ENCODE data around the gene MPPED2.

The MPPED2 gene

GRCh38 chr11:30586251-30587144, at the start of gene MPPED2:
Gene MPPED2 (minus strand): TSS chr11:30586353. CDS start chr11:30580373, 5,980 bp downstream.
- DNase-seq, result no peak

GRCh38 chr11:30635401-30635989, 49.3 kb upstream of the MPPED2 start:
- no peak for DNase-seq

- no peak for DNase-seq
These were observed 45.0 kb upstream of the MPPED2 start for GRCh38 chr11:30631148-30631547.

- DNase-seq, result no peak
These were observed 33.6 kb upstream of the MPPED2 start for GRCh38 chr11:30619767-30620166.

- DNase-seq, result no peak
These were observed 31.6 kb upstream of the MPPED2 start for GRCh38 chr11:30617762-30618161.

- DNase-seq, result no peak
These were observed 24.5 kb upstream of the MPPED2 start for GRCh38 chr11:30610628-30611027.

- no peak for DNase-seq
These were observed 22.4 kb upstream of the MPPED2 start for GRCh38 chr11:30608534-30608933.

GRCh38 chr11:30605036-30605605, 19.0 kb upstream of the MPPED2 start:
- no peak for DNase-seq

GRCh38 chr11:30603357-30603756, 17.2 kb upstream of the MPPED2 start:
- no peak for DNase-seq

GRCh38 chr11:30596832-30597231, 10.7 kb upstream of the MPPED2 start:
- no peak for DNase-seq

- no peak for DNase-seq
These were observed 9.8 kb upstream of the MPPED2 start for GRCh38 chr11:30595934-30596333.

GRCh38 chr11:30594646-30595411, 8.7 kb upstream of the MPPED2 start:
- no peak for DNase-seq

GRCh38 chr11:30587269-30587812, 1.2 kb upstream of the MPPED2 start:
- no peak for DNase-seq

GRCh38 chr11:30585892-30586250, 282 bp downstream of the MPPED2 start:
- DNase-seq, result no peak

- DNase-seq, result no peak
These were observed 845 bp downstream of the MPPED2 start for GRCh38 chr11:30585125-30585891.

GRCh38 chr11:30583476-30584280, 2.5 kb downstream of the MPPED2 start:
- DNase-seq, result no peak

GRCh38 chr11:30582726-30583125, 3.4 kb downstream of the MPPED2 start:
- no peak for DNase-seq

GRCh38 chr11:30581675-30582074, 4.5 kb downstream of the MPPED2 start:
- DNase-seq, result no peak

GRCh38 chr11:30580573-30580972, 5.6 kb downstream of the MPPED2 start:
- no peak for DNase-seq

GRCh38 chr11:30579415-30580175, 6.6 kb downstream of the MPPED2 start:
- DNase-seq, result no peak

GRCh38 chr11:30578406-30578805, 7.7 kb downstream of the MPPED2 start:
- DNase-seq, result no peak
